Small intestine (tissue), 7 donors: ENCODE data around the gene PRKCB. TPM values are rescaled to one million over a fixed set of nuclear protein-coding genes. Genes with fewer than 3 reads are reported as not detected.
A peak's percentile ranks its signal among the peaks of the same experiment; 100 is the strongest.

Experiments
- DNase-seq, 2 donors: peaks; one replicate each; pipeline versions ENCODE4 v3.0.0 to v3.0.0-alpha.2; 2013
- FAIRE-seq: peaks from 2 replicates; lab custom pipeline; 2012; peaks lifted over from hg19 to GRCh38; lab: Jason Lieb, UNC
- H3K27ac ChIP-seq, 3 donors: one replicate each; pipeline ENCODE4 v1.5.1; 2013; ENCODE audit warnings: low read length in 2 of 3, mild to moderate bottlenecking in 2 of 3, control low read depth in 1 of 3, inconsistent platforms in 1 of 3, low read depth in 1 of 3, moderate library complexity in 1 of 3
- H3K27me3 ChIP-seq, 3 donors: one replicate each; pipeline ENCODE4 v1.6.1; 2013; ENCODE audit warnings: low read length in 3 of 3, inconsistent platforms in 1 of 3; ENCODE audit not compliant: control insufficient read depth in 3 of 3, insufficient read depth in 3 of 3
- H3K36me3 ChIP-seq, 3 donors: one replicate each; pipeline ENCODE4 v1.6.1; 2013; ENCODE audit warnings: low read length in 3 of 3, inconsistent platforms in 1 of 3, low read depth in 1 of 3, mild to moderate bottlenecking in 1 of 3, moderate library complexity in 1 of 3; ENCODE audit not compliant: control insufficient read depth in 3 of 3, insufficient read depth in 2 of 3
- H3K4me1 ChIP-seq, 3 donors: one replicate each; pipeline ENCODE4 v1.6.1; 2013; ENCODE audit warnings: low read length in 2 of 3, inconsistent platforms in 1 of 3, low read depth in 1 of 3, mild to moderate bottlenecking in 1 of 3, moderate library complexity in 1 of 3; ENCODE audit not compliant: control insufficient read depth in 3 of 3, insufficient read depth in 2 of 3
- H3K4me3 ChIP-seq, 3 donors: one replicate each; pipeline ENCODE4 v1.5.1; 2013; ENCODE audit warnings: low read length in 3 of 3, control low read depth in 1 of 3, inconsistent platforms in 1 of 3, low read depth in 1 of 3, mild to moderate bottlenecking in 1 of 3, moderate library complexity in 1 of 3
- H3K9me3 ChIP-seq, 2 donors: one replicate each; pipeline ENCODE4 v1.6.1; 2013; ENCODE audit warnings: low read depth in 1 of 2, low read length in 1 of 2; ENCODE audit not compliant: control insufficient read depth in 2 of 2, insufficient read depth in 1 of 2
- WGBS, 3 donors: extraction: QIAGEN DNeasy Blood & Tissue Kit; methylation state at CpG; one replicate each; pipeline ENCODE4 v1.1.7; 2013; 5-methylcytosine and 5-hydroxymethylcytosine counted together
- polyA plus RNA-seq, 4 donors: library from polyadenylated mRNA; stranded (reverse) in 3 of 4; unstranded in 1 of 4; fragments of 200-250 nt in 3 of 4; fragments of 120-200 nt in 1 of 4; gene quantifications; one replicate each; pipeline versions ENCODE4 v1.2.1 to v1.2.3, GENCODE V29; 2013
- donor health status: healthy with polysubstance abuse.
- donor health status: control.
- donor health status: control.
- donor health status: Bipolar disorder and iron deficiency.
- donor health status: healthy.

Gene PRKCB
- polyA plus RNA-seq, 4 donors, result 2.3 to 5.1 (median 2.8) TPM

- DNase-seq, result peak in 1 of 2 donors; percentile 41
- no peak overlapping the region for H3K4me3 ChIP-seq
- FAIRE-seq, result no peak
- WGBS, 3 donors, result 58 to 83% (median 78%) methylated on average over 5 of the region's 5 CpGs
- H3K36me3 ChIP-seq, result no peaks in the 10 kb centered on the region
- peak overlapping the region in 1 of 3 donors; percentile 55 for H3K27ac ChIP-seq
- no peaks in the 10 kb centered on the region for H3K27me3 ChIP-seq
- H3K4me1 ChIP-seq, result no peaks in the 10 kb centered on the region
- H3K9me3 ChIP-seq, result no peaks in the 10 kb centered on the region
Measured at GRCh38 chr16:23949630-23950290, 114.0 kb downstream of the PRKCB start.

- Histone ChIP-seq H3K27ac (peak overlapping the region in 2 of 3 donors; percentile 4 to 55), H3K9me3 (no peaks in the 10 kb centered on the region), H3K4me3 (no peak overlapping the region), H3K27me3 (no peaks in the 10 kb centered on the region), H3K36me3 (no peaks in the 10 kb centered on the region), H3K4me1 (no peaks in the 10 kb centered on the region)
- DNase-seq (no peak), FAIRE-seq (no peak)
- WGBS, 3 donors, result 43 to 68% (median 53%) methylated on average over 3 of the region's 3 CpGs
Measured at GRCh38 chr16:23950291-23950894, 114.6 kb downstream of the PRKCB start.

- H3K4me3 ChIP-seq, result no peak overlapping the region
- H3K27ac ChIP-seq, result no peak overlapping the region
- no peak for FAIRE-seq
- no peaks in the 10 kb centered on the region for H3K4me1 ChIP-seq
- H3K27me3 ChIP-seq, result no peaks in the 10 kb centered on the region
- no peak for DNase-seq
- H3K36me3 ChIP-seq, result no peaks in the 10 kb centered on the region
- 58 to 64% (median 61%) methylated on average over 7 of the region's 7 CpGs for WGBS, 3 donors
- H3K9me3 ChIP-seq, result no peaks in the 10 kb centered on the region
Measured at GRCh38 chr16:23950898-23951297, 115.1 kb downstream of the PRKCB start.

- 25 to 57% (median 55%) methylated on average over 13 of the region's 13 CpGs for WGBS, 3 donors
- Histone ChIP-seq H3K4me3 (no peak overlapping the region), H3K27me3 (no peaks in the 10 kb centered on the region), H3K27ac (no peak overlapping the region), H3K36me3 (no peaks in the 10 kb centered on the region), H3K9me3 (no peaks in the 10 kb centered on the region), H3K4me1 (no peaks in the 10 kb centered on the region)
- DNase-seq (peak in 1 of 2 donors; percentile 3), FAIRE-seq (no peak)
Measured at GRCh38 chr16:23952128-23952970, 116.6 kb downstream of the PRKCB start.

- WGBS, 3 donors, result 84 to 92% (median 91%) methylated on average over 5 of the region's 5 CpGs
- FAIRE-seq, result no peak
Measured at GRCh38 chr16:23952971-23953300, 117.2 kb downstream of the PRKCB start.

GRCh38 chr16:23953476-23953875, 117.7 kb downstream of the PRKCB start:
- H3K27me3 ChIP-seq, result no peaks in the 10 kb centered on the region
- no peak overlapping the region for H3K4me3 ChIP-seq
- WGBS, 3 donors, result 84 to 94% (median 90%) methylated on average over 2 of the region's 2 CpGs
- FAIRE-seq (no peak), DNase-seq (no peak)
- no peaks in the 10 kb centered on the region for H3K36me3 ChIP-seq
- no peaks in the 10 kb centered on the region for H3K9me3 ChIP-seq
- no peak overlapping the region for H3K27ac ChIP-seq
- no peaks in the 10 kb centered on the region for H3K4me1 ChIP-seq

More at GRCh38 chr16:23952971-23953300, 117.2 kb downstream of the PRKCB start:
- Histone ChIP-seq H3K27ac (no peak overlapping the region), H3K4me3 (no peak overlapping the region), H3K27me3 (no peaks in the 10 kb centered on the region), H3K4me1 (no peaks in the 10 kb centered on the region), H3K36me3 (no peaks in the 10 kb centered on the region), H3K9me3 (no peaks in the 10 kb centered on the region)
- DNase-seq, result no peak

GRCh38 chr16:23955088-23955487, 119.3 kb downstream of the PRKCB start:
- H3K27me3 ChIP-seq, result no peaks in the 10 kb centered on the region
- no peaks in the 10 kb centered on the region for H3K36me3 ChIP-seq
- no peak for DNase-seq
- H3K27ac ChIP-seq, result no peak overlapping the region
- no peaks in the 10 kb centered on the region for H3K9me3 ChIP-seq
- H3K4me3 ChIP-seq, result no peak overlapping the region
- H3K4me1 ChIP-seq, result no peaks in the 10 kb centered on the region
- WGBS, 3 donors, result 77 to 83% (median 79%) methylated on average over 7 of the region's 7 CpGs
- no peak for FAIRE-seq

GRCh38 chr16:23957287-23957686, 121.5 kb downstream of the PRKCB start:
- no peaks in the 10 kb centered on the region for H3K27me3 ChIP-seq
- H3K4me1 ChIP-seq, result no peaks in the 10 kb centered on the region
- H3K27ac ChIP-seq, result no peak overlapping the region
- H3K9me3 ChIP-seq, result no peaks in the 10 kb centered on the region
- DNase-seq, result no peak
- WGBS, 3 donors, result 43 to 82% (median 72%) methylated on average over 2 of the region's 2 CpGs
- no peaks in the 10 kb centered on the region for H3K36me3 ChIP-seq
- H3K4me3 ChIP-seq, result no peak overlapping the region
- FAIRE-seq, result no peak
